NB4 (cell line): ENCODE data around the gene GPRC5B.

Experiments used
- CTCF ChIP-seq: IDR thresholded peaks from one replicate; pipeline ENCODE4 v1.5.1; 2012; ENCODE audit warnings: low read depth, low read length
- POLR2A ChIP-seq: IDR thresholded peaks from 2 replicates; pipeline ENCODE4 v1.6.1; 2011; ENCODE audit warnings: mild to moderate bottlenecking; ENCODE audit not compliant: insufficient read length; ENCODE audit errors: extremely low read depth
- TF ChIP-seq, protein P1 (sequence below): IDR thresholded peaks from 2 replicates; pipeline ENCODE4 v1.6.1; 2011; ENCODE audit warnings: low read depth, low read length

DNA sequence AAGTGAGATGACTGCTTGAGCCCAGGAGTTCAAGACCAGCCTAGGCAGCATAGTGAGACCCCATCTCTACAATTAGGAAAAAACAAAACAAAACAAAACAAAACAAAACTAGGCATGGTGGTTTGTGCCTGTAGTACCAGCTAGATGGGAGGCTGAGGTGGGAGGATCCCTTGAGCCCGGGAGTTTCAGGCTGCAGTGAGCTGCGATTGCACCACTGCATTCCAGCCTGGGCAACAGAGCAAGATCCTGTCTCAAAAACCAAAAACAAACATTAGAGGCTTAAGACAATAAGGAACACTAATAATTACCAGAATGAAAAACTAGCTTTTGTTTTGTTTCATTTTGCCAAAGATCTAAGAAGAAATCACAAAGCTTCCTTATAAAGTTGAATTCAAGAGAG lies 69.2 kb downstream of the GPRC5B start:
- TF ChIP-seq CTCF (no peak), POLR2A (no peak)
- TF ChIP-seq, protein P1, sequence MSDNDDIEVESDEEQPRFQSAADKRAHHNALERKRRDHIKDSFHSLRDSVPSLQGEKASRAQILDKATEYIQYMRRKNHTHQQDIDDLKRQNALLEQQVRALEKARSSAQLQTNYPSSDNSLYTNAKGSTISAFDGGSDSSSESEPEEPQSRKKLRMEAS, result no peak
